ENCODE data around the gene ADGRA1.
"Not testable (repeated sequence)": the region's sequence is repeated elsewhere in the genome, so short reads cannot be mapped to it uniquely, and the experiment has no call there.

Gene ADGRA1

DNA sequence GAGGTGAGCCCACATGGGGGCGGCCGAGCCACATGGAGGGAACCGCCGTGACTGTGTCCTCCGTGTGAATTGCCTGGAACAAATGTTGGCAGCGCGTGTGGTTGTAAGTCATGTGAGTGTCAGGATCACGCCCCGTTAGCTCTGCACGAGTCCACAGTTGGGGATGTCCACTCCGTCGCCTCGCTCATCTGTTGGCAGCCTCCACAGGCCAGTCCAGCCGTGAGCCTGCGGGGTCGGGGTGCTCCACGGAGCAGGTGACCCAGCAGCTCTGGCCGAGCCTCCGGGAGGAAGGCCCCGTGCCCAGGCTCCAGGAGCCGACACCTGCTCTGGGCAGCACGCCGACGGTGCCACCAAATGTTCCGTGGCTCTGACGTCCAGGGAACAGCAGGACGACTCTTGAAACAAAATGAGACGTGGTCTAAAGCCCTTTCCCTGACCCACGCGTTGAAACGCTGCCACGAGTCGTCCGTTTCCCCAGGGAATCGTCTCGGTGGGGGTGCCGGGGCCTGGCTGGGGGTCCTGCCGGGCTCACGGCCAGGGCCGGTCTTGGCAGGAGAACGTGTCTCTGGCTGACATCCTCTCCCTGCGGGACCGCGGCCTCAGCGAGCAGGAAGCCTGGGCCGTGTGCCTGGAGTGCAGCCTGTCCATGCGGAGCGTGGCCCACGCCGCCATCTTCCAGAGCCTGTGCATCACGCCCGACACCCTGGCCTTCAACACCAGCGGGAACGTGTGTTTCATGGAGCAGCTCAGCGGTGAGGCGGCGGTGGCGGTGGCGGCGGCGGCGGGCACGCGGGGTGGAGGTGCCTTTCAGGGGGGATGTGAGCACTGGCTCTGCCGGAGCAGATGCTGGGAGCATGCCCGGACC, 79.3 kb downstream of the ADGRA1 start:
- no peak for DNase-seq

GRCh38 chr10:133167693-133168616, 80.2 kb downstream of the ADGRA1 start:
- no peak for DNase-seq

- DNase-seq, result no peak
Observed at GRCh38 chr10:133168617-133169031, 80.9 kb downstream of the ADGRA1 start.

GRCh38 chr10:133169173-133169947, 81.6 kb downstream of the ADGRA1 start:
- DNase-seq, result no peak

DNA sequence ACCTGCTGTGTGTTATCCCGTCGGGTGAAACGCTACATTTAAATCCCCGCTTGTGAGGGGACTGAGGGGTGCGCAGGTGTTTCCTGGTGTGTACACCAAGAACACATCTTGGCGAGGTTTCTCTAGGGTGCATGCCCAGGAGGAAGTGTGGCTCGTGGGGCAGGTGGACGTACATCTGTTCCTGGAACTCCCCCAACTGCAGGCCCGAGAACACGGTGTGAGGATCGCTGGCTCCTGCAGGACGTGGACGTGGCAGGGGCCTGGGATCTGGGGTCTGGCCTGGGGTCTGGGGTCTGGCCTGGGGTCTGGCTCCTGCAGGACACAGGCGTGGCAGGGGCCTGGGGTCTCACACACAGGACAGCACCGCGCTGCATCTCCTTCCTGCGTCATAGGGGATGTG, 82.4 kb downstream of the ADGRA1 start:
- DNase-seq, result no peak

DNA sequence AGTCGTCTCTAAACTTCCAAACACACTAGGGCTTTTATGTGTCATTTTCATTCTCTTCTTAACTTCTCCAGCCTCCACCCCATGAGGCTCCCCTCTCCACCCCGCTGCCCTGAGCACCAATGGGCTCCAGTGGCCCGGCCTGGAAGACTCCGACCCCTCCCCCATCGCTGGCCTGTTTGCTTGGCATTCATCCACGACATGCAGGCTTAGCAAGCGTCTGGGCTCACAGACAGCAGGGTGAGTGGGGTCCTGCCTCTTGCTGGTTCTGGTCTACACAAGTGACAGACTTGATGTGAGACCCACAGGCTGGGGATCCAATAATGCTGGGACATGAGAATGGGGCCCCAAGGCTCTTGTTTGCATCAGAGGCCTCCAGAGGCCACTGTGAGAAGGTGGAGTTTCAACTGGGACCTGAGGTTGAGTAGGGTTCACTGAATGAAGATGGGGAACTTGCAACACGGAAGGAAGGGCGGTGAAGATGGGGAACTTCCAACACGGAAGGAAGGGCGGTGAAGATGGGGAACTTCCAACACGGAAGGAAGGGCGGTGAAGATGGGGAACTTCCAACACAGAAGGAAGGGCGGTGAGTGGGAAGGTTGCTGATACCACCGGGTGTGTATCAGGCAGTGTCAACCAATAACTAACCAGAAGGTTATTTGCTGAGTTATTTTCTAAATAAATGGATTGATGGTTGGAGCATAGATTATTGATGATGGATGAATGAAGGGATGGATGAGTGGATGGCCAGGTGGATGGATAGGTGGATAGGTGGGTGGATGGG, 86.3 kb downstream of the ADGRA1 start:
- no peak for DNase-seq

DNA sequence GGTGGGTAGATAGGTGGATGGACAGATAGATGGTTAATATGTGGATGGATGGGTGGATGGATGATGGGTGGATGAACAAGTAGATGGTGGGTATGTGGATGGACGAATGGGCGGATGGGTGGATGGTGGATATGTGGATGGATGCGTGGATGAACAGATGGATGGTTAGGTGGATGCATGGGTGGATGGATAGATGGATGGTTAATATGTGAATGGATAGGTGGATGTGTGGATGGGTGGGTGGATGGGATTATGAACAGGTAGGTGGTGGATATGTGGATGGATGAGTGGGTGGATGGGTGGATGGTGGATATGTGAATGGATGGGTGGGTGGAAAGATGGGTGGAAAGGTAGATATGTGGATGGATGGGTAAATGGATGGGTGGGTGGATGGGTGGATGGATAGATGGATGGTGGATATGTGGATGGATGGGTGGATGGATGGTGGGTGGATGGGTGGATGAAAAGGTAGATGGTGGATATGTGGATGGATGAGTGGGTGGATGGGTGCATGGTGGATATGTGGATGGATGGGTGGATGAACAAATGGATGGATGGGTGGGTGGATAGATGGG, 87.1 kb downstream of the ADGRA1 start:
- DNase-seq, result no peak

DNA sequence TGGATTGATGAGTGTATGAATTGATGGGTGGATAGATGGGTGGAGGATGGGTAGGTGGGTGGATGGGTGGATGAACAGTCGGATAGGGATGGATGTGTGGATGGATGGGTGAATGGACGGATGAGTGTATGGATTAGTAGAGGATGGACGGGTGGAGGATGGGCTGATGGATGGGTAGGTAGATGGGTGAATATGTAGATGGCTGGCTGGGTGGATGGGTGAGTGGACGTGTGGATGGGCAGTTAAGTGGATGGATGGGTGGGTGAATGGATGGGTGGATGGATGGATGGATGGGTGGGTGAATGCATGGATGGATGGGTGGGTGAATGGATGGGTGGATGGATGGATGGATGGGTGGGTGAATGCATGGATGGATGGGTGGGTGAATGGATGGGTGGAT, 87.9 kb downstream of the ADGRA1 start:
- DNase-seq, result not testable (repeated sequence)

GRCh38 chr10:133176546-133176945, 88.8 kb downstream of the ADGRA1 start:
- DNase-seq, result no peak

GRCh38 chr10:133177380-133178157, 89.8 kb downstream of the ADGRA1 start:
- no peak for DNase-seq

DNA sequence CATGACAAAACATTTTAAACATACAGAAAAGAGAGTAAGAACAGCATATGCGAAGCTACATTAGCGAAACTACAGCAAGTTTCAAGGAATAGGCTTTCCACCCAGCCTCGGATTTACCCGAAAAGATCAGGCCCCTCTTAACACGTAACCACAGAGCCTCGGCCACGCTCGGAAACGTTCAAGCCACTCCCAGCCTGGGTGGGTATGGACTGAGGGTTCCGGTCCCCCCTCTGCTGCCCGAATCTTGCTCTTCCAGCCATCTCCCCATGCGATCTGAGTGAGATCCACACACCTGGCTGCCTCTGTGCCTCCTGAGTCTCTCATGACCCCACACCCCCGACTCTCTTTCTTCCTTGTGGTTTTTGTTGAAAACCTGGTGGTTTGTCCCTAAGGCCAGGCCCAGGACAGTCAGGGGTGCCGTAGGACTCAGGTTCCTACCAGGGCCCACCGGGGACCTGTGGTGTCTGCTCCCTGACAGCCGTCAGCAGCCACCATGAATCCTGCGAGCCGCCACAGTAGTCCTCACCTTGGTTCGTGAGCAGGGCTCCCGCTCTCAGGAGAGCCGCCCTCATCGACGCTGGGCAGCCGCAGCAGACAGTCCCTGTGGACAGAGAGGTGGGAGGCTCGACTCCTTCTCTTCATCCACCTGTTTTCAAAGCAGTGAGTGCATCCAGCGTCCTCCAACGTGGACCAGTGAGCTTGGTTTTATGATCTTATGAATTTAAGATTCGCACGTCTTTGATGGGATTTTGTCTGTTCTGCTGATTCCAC, 90.8 kb downstream of the ADGRA1 start:
- DNase-seq, result no peak

DNA sequence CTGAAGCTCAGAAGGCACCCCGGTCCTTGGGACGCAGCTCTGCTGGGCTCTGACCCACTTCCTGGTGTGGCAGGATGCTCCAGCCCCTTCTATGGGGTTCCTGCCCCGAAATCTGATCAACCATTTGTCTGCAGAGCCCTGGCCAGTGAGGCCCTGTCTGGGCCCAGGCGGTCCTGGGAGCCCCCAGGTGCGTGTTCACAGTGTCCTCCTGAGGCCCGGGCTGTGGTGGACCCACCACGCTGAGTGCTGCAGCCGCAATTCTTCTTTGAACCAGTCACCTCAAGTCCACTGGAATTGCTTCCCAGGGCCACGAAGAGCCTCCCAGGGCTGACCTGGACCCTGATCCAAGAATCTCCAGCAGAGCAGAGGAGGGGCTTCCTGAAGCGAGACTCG, 91.4 kb downstream of the ADGRA1 start:
- DNase-seq, result no peak

DNA sequence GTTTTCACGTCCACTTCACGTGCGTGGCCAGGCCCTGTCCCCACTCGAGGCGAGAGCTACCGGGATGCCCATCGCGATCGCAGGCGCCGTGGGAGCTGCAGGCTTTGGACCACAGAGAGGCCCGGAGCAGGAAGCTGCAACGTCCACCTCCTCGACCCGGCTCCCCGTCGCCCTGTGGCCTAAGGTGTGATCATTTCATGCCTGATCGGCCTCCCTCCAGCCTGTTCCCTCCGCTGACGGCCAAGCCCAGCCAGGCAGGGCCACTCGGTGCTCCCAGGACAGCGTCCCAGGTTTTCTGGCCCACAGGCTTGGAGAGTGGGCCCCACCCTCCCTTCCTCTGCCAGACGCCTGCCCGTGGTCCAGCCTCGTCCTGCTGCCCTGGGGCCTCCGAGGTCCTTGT, 91.9 kb downstream of the ADGRA1 start:
- no peak for DNase-seq

DNA sequence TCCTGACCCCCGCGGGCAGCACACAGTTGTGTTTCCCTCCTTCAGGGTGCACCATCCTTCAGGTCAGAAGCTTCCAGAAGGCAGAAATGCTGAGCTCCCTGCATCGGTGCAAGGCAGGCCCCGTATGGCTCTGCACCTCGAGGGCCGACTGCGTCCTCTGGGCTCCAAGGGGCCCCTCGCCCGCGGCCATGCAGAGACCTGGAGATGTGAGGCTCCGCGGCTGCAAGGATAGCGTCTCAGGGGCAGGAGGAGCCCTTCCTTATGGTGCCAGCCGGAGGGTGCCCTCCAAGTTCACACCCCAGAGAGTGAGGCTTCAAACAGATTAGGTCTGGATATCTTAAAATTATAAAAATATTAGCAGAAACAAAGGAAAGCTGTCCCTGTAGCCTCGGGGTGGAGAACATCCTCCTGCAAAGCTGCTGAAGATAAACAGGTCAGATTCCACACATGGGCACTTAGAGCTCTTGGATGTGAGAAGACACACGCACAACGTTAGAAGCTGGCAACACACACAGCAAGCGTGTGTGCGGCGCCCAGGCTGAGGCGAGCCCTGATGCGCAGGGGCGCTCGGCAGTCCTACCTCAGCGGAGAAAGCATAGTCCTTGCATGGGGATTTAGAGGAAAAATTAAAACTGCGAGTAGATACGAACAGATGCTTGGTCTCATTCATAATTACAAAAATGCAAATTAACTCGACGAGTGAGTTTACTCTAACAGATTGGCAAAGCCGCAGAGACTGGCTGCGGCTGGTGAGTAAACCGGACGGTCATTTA, 92.7 kb downstream of the ADGRA1 start:
- DNase-seq, result no peak

DNA sequence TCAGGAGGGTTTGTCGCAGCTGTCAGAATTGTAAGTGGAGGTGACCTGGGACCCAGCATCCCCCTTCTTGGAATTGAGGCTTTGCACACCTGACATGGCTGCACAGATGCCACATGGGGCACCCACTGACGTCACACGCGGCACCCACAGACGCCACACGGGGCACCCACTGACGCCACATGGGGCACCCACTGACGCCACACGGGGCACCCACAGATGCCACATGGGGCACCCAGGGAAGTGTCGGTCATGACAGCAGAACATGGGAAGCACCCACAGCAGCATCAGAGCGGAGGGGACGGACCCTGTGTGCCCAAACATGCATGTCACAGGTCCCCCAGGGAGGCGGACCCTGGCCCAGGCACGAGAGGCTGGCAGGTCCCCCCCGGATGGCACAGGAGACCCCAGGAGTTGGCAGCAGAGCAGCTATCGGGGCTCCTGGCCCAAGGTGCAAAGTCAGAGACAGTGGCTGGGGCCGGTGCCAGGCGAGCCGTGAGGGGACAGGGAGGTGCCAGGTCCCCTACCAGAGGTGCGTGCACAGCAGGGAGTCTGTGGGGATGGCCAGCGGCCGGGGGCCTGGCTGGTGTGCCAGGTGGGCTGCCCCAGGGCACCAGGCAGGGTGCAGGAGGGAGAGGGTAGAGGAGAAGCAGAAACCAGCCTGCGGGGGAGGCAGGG, 93.4 kb downstream of the ADGRA1 start:
- DNase-seq, result no peak
